Spleen (tissue), 7 donors: Measurements from ENCODE around the gene SIDT2.

Experiments
- CTCF ChIP-seq, 11 experiments: fragments of 200-600 bp in 7 of 11; fragments of 450-650 bp in 4 of 11; sonication (generic) in 4 of 11; IDR thresholded peaks in 8 of 11; conservative IDR thresholded peaks in 3 of 11; 1 replicate in 7 of 11; 2 replicates in 4 of 11; pipeline versions ENCODE4 v1.4.0 to v1.8.0; 2016 to 2021; ENCODE audit warnings: antibody characterized with exemption in 11 of 11, inconsistent platforms in 4 of 11, mild to moderate bottlenecking in 1 of 11
- POLR2A ChIP-seq, 3 donors: fragments of 450-650 bp; IDR thresholded peaks; one replicate each; pipeline ENCODE4 v1.5.1; 2017; ENCODE audit warnings: antibody characterized with exemption in 3 of 3, mild to moderate bottlenecking in 1 of 3
- POLR2AphosphoS5 ChIP-seq, 3 donors: sonication (generic); formaldehyde crosslinking; IDR thresholded peaks; one replicate each; pipeline ENCODE4 v1.5.1; 2017; ENCODE audit warnings: antibody characterized with exemption in 3 of 3
- donor health status: DM: no; HTN: no; CAD: no; lungs with moderate emphysema.
- donor health status: DM: no; HTN: no; CAD: no.
- donor health status: DM: no; HTN: no; CAD: no.

GRCh38 chr11:117202386-117203068 lies 24.0 kb downstream of the SIDT2 start:
- TF ChIP-seq CTCF (IDR thresholded peaks at IDR 0.05 in 8 of 11, conservative IDR thresholded peaks at IDR 0.05 in 3 of 11) (no peak), POLR2AphosphoS5 (IDR thresholded peaks at IDR 0.05) (no peak), POLR2A (IDR thresholded peaks at IDR 0.05) (no peak)
